HG03571 (cell line): ENCODE measurements around the gene ARHGEF17.

Experiments
- ATAC-seq: cut with Tn5 transposase; IDR thresholded peaks from one replicate; pipeline ENCODE4 v1.9.1; 2021; ENCODE audit not compliant: unreplicated experiment

Gene ARHGEF17

DNA sequence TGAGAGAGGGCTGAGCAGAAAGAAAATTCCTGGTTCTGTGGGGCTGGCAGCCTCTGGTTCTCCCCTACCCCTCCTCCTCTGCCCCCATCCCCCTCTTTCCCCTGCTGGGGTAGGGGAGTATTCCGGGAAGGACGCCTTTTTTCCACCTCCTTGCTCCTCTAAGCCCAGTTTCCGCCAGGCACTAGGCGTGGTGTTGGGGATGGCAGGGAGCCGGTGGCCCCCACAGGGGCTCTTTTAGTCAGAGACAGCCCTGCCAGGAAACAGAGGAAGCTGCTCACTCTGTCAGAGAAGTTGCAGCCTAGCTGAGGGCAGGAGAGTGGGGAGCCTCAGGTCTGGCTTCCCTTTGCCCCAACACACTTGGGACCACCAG lies 15.6 kb upstream of the ARHGEF17 start:
- no peak for ATAC-seq

DNA sequence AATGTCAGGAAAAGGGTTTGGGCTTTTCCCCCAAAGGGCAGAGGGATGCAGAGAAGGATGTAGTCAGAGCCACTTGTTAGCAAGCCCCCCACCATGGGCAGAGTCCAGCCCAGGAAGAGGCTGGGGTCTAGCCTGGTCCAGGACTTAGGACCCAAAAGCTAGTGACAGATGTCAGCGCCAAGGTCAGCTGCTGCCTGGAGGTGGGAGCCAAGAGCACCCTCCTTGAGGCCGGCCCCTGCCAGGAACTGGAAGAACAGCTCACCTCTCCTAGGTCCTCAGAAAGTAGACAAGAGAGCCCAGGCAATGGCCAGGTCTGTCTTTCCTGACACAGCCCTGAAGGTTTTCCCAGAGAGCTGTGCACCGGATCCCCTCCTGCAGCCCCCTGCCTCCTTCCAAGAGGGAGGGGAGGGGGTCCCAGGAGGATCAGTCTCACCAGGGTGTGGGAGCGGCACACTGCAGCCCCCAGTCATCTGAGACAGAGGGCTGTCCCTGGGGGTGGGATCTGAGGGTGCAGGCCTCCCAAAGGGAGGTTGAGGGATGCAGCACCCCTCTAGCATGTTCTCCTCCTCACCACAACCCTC lies 14.6 kb upstream of the ARHGEF17 start:
- no peak for ATAC-seq

DNA sequence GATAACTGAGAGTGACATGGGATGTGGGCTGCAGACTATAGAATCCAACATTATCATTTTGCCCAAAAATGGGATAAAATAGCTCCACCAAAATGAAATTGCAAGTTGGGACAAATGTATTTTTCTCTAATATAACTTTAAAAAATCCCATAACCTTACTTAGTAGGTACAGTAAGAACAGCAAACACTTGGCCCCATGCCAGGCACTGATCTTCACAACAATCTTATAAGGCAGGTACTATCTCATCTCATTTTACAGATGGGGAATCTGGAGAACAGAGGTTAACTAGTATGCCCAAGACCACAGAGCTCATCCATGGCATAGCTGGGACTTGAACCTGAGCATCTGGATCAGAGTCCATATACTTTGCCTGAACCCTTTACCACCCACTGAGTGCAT lies 13.5 kb upstream of the ARHGEF17 start:
- no peak for ATAC-seq

DNA sequence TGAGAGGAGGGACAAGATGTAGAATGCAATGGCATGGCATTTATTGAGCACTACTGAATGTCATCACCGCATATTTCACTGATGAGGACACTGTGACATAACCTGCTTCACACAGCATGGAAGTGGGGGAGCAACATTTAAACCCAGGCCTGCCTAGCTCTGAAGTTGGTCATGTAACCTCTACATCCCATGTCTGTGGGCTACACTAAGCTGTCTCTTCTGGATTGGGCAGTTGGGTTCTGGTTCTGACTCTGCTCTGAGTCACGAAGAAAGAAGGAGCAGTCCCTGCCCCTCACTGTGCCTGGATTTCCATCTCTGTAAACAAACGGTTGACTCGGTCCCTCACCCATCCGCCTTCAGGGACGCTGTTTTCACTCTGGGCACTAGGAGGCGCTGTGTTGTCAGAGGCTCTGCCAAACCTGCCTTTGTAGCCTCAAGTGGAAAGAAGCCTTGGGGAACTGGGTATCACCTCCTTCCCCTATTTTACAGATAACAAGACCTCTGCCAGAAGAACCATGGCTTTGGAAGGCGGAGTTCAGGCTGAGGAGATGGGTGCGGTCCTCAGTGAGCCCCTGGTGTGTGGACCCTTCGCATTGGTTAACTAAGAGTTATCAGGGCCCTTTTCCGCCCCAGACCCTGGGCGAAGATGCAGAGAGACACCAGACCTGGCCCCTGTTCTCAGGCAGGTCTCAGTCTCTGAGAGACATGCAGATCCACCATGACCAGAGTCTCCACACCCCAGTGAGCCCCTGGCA lies 12.7 kb upstream of the ARHGEF17 start:
- ATAC-seq: no peak

DNA sequence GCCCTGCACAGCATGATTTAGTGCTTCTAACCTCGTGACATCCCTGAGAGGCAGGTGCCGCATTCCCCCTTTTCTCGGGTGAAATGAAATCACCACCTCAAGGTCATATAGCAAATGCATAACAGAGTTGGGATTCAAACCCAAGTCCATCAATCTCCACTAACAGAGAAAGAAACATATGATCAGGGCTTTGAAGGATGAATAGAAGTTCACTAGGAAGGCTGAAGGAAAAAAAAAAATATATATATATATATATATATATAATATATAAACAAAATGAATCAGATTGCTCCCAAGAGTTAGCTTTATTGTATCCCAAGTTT lies 12.1 kb upstream of the ARHGEF17 start:
- ATAC-seq: no peak

DNA sequence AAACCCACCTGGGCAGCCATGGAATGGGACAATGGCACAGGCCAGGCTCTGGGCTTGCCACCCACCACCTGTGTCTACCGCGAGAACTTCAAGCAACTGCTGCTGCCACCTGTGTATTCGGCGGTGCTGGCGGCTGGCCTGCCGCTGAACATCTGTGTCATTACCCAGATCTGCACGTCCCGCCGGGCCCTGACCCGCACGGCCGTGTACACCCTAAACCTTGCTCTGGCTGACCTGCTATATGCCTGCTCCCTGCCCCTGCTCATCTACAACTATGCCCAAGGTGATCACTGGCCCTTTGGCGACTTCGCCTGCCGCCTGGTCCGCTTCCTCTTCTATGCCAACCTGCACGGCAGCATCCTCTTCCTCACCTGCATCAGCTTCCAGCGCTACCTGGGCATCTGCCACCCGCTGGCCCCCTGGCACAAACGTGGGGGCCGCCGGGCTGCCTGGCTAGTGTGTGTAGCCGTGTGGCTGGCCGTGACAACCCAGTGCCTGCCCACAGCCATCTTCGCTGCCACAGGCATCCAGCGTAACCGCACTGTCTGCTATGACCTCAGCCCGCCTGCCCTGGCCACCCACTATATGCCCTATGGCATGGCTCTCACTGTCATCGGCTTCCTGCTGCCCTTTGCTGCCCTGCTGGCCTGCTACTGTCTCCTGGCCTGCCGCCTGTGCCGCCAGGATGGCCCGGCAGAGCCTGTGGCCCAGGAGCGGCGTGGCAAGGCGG lies 11.4 kb upstream of the ARHGEF17 start:
- no peak for ATAC-seq

DNA sequence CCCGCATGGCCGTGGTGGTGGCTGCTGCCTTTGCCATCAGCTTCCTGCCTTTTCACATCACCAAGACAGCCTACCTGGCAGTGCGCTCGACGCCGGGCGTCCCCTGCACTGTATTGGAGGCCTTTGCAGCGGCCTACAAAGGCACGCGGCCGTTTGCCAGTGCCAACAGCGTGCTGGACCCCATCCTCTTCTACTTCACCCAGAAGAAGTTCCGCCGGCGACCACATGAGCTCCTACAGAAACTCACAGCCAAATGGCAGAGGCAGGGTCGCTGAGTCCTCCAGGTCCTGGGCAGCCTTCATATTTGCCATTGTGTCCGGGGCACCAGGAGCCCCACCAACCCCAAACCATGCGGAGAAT lies 10.9 kb upstream of the ARHGEF17 start:
- ATAC-seq: no peak

- ATAC-seq: no peak
These were observed 10.4 kb upstream of the ARHGEF17 start for GRCh38 chr11:73297702-73298101.

DNA sequence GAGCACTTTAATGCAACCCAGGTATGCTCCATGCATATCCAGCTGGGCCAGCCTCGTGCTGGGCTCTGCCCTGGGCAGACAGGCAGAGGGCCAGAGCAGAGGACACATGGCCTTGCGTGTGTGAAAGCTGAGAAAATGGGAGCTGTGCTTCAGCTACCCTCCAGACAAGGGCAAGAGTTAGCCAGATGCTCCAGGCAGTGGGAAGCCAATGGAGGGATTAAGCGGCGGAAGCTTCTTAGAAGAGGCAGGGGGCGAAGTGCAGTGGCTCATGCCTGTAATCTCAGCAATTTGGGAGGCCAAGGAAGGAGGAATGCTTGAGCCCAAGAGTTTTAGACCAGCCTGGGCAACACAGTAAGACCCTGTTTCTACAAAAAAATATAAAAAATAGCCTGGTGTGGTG lies 9.8 kb upstream of the ARHGEF17 start:
- no peak for ATAC-seq

DNA sequence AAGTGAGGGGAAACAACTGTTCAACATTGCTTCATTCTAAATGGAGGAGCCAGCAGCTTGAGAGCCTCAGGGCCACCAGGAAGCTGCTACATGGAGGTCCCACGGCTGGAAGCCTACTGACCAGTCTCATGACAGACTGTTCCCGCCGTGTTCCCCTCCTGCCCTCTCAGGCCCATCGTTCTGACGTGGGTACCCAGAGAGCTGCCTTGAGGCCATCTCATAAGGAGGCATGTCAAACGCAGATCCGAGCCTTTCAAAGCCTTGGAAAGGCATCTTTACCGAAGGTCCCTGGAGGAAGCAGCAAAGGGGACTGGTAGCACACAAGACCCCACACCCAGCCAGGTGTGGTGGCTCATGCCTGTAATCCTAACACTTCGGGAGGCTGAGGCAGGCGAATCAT lies 8.3 kb upstream of the ARHGEF17 start:
- ATAC-seq: no peak

- ATAC-seq: no peak
These were observed 1.8 kb upstream of the ARHGEF17 start for GRCh38 chr11:73306069-73306841.

GRCh38 chr11:73306977-73307322 lies 1.1 kb upstream of the ARHGEF17 start:
- no peak for ATAC-seq

- ATAC-seq: peak; percentile 63
These were observed 613 bp upstream of the ARHGEF17 start for GRCh38 chr11:73307323-73308002.

- no peak for ATAC-seq
These were observed 1.2 kb downstream of the ARHGEF17 start for GRCh38 chr11:73308961-73309919.

DNA sequence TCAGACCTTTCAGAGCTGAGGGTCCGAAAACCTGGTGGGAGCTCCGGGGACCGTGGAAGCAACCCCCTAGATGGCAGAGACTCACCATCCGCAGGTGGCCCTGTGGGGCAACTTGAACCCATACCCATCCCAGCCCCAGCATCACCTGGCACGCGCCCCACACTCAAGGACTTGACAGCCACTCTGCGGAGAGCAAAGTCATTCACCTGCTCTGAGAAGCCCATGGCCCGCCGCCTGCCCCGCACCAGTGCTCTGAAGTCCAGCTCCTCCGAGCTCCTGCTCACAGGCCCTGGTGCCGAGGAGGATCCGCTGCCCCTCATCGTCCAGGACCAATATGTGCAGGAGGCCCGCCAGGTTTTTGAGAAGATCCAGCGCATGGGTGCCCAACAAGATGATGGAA lies 2.0 kb downstream of the ARHGEF17 start:
- no peak for ATAC-seq

GRCh38 chr11:73310661-73311393 lies 2.8 kb downstream of the ARHGEF17 start:
- ATAC-seq: no peak

DNA sequence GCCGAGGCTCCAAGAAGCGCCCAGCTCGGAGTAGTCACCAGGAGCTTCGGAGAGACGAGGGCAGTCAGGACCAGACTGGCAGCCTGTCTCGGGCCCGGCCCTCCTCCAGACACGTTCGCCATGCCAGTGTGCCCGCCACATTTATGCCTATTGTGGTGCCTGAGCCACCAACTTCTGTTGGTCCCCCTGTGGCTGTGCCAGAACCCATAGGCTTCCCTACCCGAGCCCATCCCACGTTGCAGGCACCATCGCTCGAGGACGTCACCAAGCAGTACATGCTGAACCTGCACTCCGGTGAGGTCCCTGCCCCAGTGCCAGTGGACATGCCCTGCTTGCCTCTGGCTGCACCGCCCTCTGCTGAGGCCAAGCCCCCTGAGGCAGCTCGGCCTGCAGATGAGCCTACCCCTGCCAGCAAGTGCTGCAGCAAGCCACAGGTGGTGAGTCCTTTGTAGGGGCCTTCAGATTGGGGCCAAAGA lies 3.4 kb downstream of the ARHGEF17 start:
- ATAC-seq: no peak

DNA sequence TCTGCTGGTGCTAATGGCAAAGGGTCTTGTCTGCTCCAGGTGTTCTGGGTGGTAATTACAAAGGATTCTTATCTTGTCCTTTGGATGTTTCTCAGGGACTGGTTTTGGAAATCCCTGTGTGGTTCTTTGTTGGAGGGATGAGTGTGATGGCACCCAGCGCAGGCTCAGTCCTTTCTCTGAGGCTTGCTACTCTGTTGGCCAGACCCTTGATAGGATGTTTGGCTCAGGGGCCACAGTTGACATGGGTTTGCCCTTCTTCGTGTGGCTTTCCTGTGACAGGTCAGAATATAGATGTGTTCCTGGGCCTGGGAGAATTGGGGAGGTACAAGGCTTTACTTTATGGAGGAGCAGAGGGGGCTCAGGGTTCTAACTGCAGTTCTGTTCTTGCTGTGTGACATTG lies 4.0 kb downstream of the ARHGEF17 start:
- ATAC-seq: no peak

- ATAC-seq: no peak
These were observed 4.8 kb downstream of the ARHGEF17 start for GRCh38 chr11:73312851-73313327.
